GM12865 (cell line): ENCODE measurements around the gene CPD.

Experiments used
- DNase-seq: peaks from one replicate; pipeline ENCODE4 v3.0.0; 2010; ENCODE audit warnings: low read depth
- H3K4me3 ChIP-seq: 2 replicates; pipeline ENCODE4 v1.5.1; 2011; ENCODE audit warnings: mild to moderate bottlenecking, low read depth, low read length, control low read depth
- TF ChIP-seq, protein P1 (sequence below): IDR thresholded peaks from 2 replicates; pipeline ENCODE4 v1.5.1; 2011; ENCODE audit warnings: low read length, control low read depth, low read depth, inconsistent platforms; ENCODE audit not compliant: insufficient read depth; ENCODE audit errors: missing control alignments

Gene CPD

DNA sequence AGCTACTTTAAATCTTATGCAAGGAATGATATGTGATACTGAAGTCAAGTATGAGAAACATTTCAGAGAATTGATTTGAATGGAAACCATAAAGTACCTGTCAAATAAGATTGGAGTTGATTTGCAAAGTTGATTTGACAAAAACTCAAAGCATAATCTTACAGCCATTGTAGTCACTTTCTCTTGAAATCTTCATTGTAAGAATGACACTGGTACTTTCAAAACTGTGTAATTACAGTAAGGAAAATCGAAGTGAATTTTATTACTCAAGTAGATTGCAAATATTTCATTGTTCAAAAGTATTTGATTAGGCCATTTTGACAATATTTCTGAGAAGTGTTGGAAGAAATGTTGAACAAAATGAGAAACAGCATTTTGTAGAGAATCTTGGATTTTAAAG is 3.6 kb downstream of the CPD start:
- DNase-seq: no peak
- TF ChIP-seq, protein P1, sequence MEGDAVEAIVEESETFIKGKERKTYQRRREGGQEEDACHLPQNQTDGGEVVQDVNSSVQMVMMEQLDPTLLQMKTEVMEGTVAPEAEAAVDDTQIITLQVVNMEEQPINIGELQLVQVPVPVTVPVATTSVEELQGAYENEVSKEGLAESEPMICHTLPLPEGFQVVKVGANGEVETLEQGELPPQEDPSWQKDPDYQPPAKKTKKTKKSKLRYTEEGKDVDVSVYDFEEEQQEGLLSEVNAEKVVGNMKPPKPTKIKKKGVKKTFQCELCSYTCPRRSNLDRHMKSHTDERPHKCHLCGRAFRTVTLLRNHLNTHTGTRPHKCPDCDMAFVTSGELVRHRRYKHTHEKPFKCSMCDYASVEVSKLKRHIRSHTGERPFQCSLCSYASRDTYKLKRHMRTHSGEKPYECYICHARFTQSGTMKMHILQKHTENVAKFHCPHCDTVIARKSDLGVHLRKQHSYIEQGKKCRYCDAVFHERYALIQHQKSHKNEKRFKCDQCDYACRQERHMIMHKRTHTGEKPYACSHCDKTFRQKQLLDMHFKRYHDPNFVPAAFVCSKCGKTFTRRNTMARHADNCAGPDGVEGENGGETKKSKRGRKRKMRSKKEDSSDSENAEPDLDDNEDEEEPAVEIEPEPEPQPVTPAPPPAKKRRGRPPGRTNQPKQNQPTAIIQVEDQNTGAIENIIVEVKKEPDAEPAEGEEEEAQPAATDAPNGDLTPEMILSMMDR: no peak
- H3K4me3 ChIP-seq: no peak overlapping the region

DNA sequence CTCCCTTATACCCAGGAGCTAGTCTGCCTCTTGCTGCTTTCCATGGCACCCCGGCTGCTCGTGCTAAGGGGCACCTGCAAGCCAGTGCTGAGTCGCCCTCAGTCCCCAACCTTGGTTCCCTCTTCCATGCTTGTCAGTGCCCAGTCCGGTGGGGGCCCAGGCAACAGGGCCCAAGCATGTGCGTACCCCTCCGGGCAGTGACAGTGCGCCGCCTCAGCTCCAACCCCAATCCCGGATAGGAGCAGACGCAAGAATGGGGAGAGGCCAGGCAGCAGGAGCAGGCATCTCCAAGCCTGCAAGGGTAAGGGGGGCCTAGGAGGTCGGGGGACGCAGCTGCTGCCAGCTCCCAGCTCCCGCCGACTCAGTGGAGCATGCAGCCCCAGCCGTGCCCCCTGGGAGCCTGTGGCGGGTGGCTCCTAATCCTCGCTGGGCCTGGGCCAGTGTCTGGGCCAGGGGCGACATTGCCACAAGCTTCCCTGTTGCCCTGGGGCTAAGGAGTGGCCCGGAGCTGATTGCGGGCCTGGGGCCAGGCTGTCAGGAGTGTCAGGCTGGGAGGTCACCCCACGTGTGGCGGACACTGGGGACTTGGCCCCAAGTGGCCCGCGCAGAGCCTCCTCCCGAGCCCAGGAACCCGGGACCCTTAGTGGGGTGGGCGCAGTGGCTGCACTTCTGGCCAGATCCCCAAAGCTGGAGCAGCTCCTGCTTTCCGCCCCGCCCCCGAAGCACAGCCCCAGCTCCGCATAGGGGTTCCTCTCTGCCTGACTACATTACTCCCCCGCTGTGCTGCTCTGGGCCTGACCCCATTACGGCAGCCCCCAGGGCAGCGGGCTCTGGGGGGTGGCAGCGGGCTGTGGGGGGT is 9.8 kb downstream of the CPD start:
- TF ChIP-seq, protein P1: no peak
- no peak for DNase-seq

DNA sequence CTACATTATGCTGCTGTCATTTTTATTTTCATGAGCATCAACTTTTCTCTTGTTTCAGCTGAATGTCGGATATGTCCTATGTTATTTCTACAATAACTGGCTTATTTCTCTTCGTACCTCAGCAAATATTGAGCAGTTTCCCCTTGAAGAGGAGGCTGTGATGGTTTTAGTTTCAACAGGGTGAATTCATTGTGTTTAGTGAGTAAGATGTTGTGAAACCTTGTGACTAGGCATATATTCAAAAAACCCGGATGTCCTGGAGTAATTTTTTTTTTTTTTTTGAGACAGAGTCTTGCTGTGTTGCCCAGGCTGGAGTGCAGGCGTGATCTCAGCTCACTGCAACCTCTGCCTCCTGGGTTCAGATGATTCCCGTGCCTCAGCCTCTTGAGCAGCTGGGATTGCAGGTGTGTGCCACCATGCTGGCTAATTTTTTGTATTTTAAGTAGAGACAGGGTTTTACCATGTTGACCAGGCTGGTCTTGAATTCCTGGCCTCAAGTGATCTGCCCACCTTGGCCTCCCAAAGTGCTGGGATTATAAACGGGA is 11.1 kb downstream of the CPD start:
- no peak for DNase-seq
- no peak overlapping the region for H3K4me3 ChIP-seq
- TF ChIP-seq, protein P1: no peak

More for the DNA sequence above, 9.8 kb downstream of the CPD start:
- H3K4me3 ChIP-seq: no peak overlapping the region

DNA sequence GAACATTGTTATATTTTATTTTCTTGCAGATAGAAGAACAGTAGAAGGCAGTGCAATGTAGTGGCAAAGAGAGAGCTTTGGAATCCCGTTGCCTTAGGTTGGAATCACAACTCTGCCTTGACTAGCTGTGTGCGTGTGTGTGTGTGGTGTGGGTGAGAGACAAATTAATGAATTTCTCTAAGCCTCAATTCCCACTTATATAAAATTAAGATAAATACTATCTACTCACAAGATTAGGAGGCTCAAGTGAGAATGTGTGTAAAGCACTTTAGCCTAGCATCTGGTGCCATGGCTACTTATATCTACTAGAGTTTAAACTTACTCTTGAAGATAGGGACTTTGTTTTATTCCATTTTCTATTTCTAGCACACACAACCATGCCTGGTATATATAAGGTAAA is 12.8 kb downstream of the CPD start:
- TF ChIP-seq, protein P1: no peak
- no peak overlapping the region for H3K4me3 ChIP-seq
- DNase-seq: no peak

DNA sequence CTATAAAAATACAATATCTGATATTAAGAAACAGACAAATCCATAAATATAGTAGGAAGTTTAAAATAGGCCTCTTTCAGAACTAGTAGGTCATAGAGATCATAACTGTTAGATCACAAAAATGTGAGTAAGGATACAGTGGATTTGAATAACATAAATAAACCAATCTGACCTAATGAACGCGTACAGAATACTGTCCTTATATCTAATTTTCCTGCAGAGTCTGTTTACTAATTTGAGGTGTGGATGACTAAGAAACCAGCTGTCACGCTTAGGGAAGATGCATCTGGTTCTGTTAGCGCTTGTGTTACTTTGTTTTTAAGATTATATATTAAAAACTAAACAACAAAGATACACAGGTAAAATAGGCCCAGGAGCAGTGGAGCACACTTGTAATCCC is 14.8 kb downstream of the CPD start:
- TF ChIP-seq, protein P1: no peak
- H3K4me3 ChIP-seq: no peak overlapping the region
- no peak for DNase-seq

DNA sequence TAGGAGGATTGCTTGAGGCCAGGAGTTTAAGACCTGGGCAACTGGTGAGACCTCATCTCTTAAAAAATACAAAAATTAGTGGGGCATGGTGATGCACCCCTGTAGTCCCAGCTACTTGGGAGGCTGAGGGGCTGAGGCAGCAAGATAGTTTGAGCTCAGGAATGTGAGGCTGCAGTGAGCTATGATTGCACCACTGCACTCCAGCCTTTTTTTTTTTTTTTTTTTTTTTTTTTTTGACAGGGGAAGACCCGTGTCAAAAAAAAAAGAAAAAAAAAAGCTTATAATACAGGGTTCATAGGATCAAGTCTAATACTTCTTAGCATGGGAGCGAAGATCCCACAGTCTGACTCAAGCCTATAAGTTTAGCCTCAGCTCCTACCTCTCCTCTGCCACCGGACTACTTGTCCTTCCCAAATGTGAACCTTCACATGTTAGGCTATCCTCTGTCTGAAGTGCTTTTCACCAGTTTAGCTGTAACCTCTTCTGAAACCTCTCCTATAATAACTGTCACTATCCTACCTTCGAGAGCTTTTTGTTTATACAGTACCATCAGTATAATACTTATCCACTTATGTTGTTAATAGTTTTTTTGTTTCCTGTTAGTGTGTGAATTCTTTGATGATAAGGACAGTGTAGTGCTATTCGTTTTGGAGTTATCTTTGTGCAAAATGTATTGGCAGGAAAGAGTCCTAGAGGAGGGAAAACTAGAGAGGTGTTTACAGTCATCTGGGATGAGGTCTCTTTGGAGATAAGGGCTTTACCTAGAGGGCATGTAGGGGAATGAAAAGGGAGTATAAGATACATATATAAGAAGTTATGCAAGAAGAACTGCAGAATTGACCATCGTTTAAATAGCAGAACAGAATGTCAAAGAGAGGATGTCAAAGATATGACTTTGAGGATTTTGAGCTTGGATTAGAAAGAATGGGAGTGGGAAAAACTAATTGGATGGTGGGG is 15.5 kb downstream of the CPD start:
- TF ChIP-seq, protein P1: no peak
- no peak overlapping the region for H3K4me3 ChIP-seq
- DNase-seq: no peak
